Glomerular visceral epithelial cell (primary cell): ENCODE results near the gene COQ5.
A peak's percentile ranks its signal among the peaks of the same experiment; 100 is the strongest.

ENCODE experiments used
- DNase-seq: peaks from one replicate; pipeline ENCODE4 v3.0.0-alpha.2; 2016; ENCODE audit errors: extremely low spot score

The COQ5 gene

DNA sequence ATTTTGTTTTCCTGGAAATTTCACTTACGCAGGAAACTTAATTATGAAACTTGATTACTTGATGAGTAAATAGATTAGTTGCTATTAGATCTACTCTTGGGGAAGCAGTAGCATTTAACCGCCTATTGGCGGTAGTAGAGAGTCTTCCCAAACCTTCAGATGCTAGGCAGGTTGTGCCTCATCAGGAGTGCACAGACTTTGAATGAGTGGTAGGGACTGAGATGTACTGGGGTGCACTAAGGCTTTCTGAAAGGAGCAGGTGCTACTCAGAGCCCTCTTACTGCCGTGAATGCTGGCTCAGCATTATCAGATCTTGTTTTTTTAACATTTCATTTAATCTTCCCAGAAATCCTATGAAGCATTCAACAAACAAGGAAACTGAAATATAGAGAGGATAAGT lies 75.0 kb downstream of the COQ5 start:
- DNase-seq: peak; percentile 8
